NCI-H82 (cell line): Measurements from ENCODE around the gene GGACT.
A peak's percentile ranks its signal among the peaks of the same experiment; 100 is the strongest.

Experiments used
- DNase-seq: peaks from one replicate; lab custom pipeline; 2025; lab: John Stamatoyannopoulos, UW

GGACT gene

GRCh38 chr13:100513171-100513570 is 75.4 kb downstream of the GGACT start:
- no peak for DNase-seq

GRCh38 chr13:100512422-100512821 is 76.2 kb downstream of the GGACT start:
- DNase-seq = no peak

- no peak for DNase-seq
These were observed 77.1 kb downstream of the GGACT start for GRCh38 chr13:100511466-100511865.

- DNase-seq = peak; percentile 79
These were observed 78.2 kb downstream of the GGACT start for GRCh38 chr13:100510208-100510957.

GRCh38 chr13:100508996-100509395 is 79.6 kb downstream of the GGACT start:
- DNase-seq = no peak

GRCh38 chr13:100508455-100508854 is 80.1 kb downstream of the GGACT start:
- DNase-seq = no peak

- no peak for DNase-seq
These were observed 81.8 kb downstream of the GGACT start for GRCh38 chr13:100506600-100507422.

GRCh38 chr13:100506154-100506553 is 82.4 kb downstream of the GGACT start:
- no peak for DNase-seq

- no peak for DNase-seq
These were observed 85.0 kb downstream of the GGACT start for GRCh38 chr13:100503622-100504021.

GRCh38 chr13:100502446-100502845 is 86.1 kb downstream of the GGACT start:
- no peak for DNase-seq

- DNase-seq = no peak
These were observed 91.2 kb downstream of the GGACT start for GRCh38 chr13:100497389-100497788.

GRCh38 chr13:100495455-100495854 is 93.1 kb downstream of the GGACT start:
- DNase-seq = no peak

- DNase-seq = no peak
These were observed 95.2 kb downstream of the GGACT start for GRCh38 chr13:100493418-100493817.

- no peak for DNase-seq
These were observed 97.3 kb downstream of the GGACT start for GRCh38 chr13:100491164-100491842.

GRCh38 chr13:100490692-100491091 is 97.9 kb downstream of the GGACT start:
- DNase-seq = no peak

GRCh38 chr13:100485265-100485664 is 103.3 kb downstream of the GGACT start:
- DNase-seq = no peak

- no peak for DNase-seq
These were observed 103.9 kb downstream of the GGACT start for GRCh38 chr13:100484702-100485101.

- DNase-seq = no peak
These were observed 104.7 kb downstream of the GGACT start for GRCh38 chr13:100483841-100484381.

- no peak for DNase-seq
These were observed 105.5 kb downstream of the GGACT start for GRCh38 chr13:100483139-100483538.

- peak; percentile 47 for DNase-seq
These were observed 107.9 kb downstream of the GGACT start for GRCh38 chr13:100480676-100481075.
